HepG2 (cell line): Measurements from ENCODE around the gene INAFM2. TPM values are rescaled to one million over a fixed set of nuclear protein-coding genes. Genes with fewer than 3 reads are reported as not detected.
A peak's percentile ranks its signal among the peaks of the same experiment; 100 is the strongest.

ENCODE experiments used
- ASH2L ChIP-seq: fragments of 300-600, 200-600 bp; sonication (generic); IDR thresholded peaks from 2 replicates; pipeline ENCODE4 v1.7.0; 2017; ENCODE audit warnings: low read depth, mild to moderate bottlenecking, moderate library complexity, mixed read lengths, low read length; ENCODE audit not compliant: insufficient read length
- BORCS8-MEF2B ChIP-seq: sonication (generic); formaldehyde crosslinking; IDR thresholded peaks from 2 replicates; pipeline ENCODE4 v1.8.0; 2022; ENCODE audit warnings: mild to moderate bottlenecking, missing genetic modification reagents
- FOXC1 ChIP-seq: sonication (generic); formaldehyde crosslinking; IDR thresholded peaks from 2 replicates; pipeline ENCODE4 v1.8.0; 2022; ENCODE audit warnings: mild to moderate bottlenecking, missing genetic modification reagents, borderline replicate concordance
- HNF4A ChIP-seq: sonication (generic); formaldehyde crosslinking; IDR thresholded peaks from 2 replicates; pipeline ENCODE4 v1.4.0; 2020; ENCODE audit warnings: missing genetic modification reagents
- KDM2A ChIP-seq: sonication (generic); formaldehyde crosslinking; IDR thresholded peaks from 2 replicates; pipeline ENCODE4 v1.4.0; 2020; ENCODE audit warnings: low read depth, missing genetic modification reagents, borderline replicate concordance
- NFYB ChIP-seq: sonication (generic); formaldehyde crosslinking; IDR thresholded peaks from 2 replicates; pipeline ENCODE4 v1.4.0; 2020; ENCODE audit warnings: missing genetic modification reagents
- NONO ChIP-seq, 2 experiments: fragments of 450-650 bp in 1 of 2; sonication (generic) in 1 of 2; formaldehyde crosslinking in 1 of 2; IDR thresholded peaks in 1 of 2; conservative IDR thresholded peaks in 1 of 2; 2 replicates each; pipeline versions ENCODE4 v1.6.1 to v1.8.0; 2017 to 2022; ENCODE audit warnings: mild to moderate bottlenecking in 1 of 2, missing genetic modification reagents in 1 of 2, moderate library complexity in 1 of 2
- PPARG ChIP-seq: conservative IDR thresholded peaks from 2 replicates; pipeline ENCODE4 v1.6.1; 2016; ENCODE audit warnings: missing biosample characterization, missing genetic modification reagents
- RNF2 ChIP-seq: fragments of 450-650 bp; conservative IDR thresholded peaks from 2 replicates; pipeline ENCODE4 v1.6.1; 2016; ENCODE audit warnings: low read depth
- SMAD1 ChIP-seq: sonication (generic); formaldehyde crosslinking; IDR thresholded peaks from 2 replicates; pipeline ENCODE4 v1.4.0; 2020; ENCODE audit warnings: missing genetic modification reagents, low read depth, mild to moderate bottlenecking, borderline replicate concordance
- SSRP1 ChIP-seq: IDR thresholded peaks from 2 replicates; pipeline ENCODE4 v1.6.1; 2016; ENCODE audit warnings: control low read depth
- TAF15 ChIP-seq: fragments of 200-400 bp; formaldehyde crosslinking; IDR thresholded peaks from one replicate; pipeline ENCODE4 v1.6.1; 2018; ENCODE audit warnings: mild to moderate bottlenecking, low read depth, low read length; ENCODE audit not compliant: poor library complexity, severe bottlenecking
- TARDBP ChIP-seq: sonication (generic); formaldehyde crosslinking; IDR thresholded peaks from 2 replicates; pipeline ENCODE4 v1.8.0; 2022; ENCODE audit warnings: mild to moderate bottlenecking, missing genetic modification reagents
- ZMYM4 ChIP-seq: sonication (generic); formaldehyde crosslinking; IDR thresholded peaks from 2 replicates; pipeline ENCODE4 v1.8.1; 2023; ENCODE audit warnings: mild to moderate bottlenecking, missing genetic modification reagents
- ZNF292 ChIP-seq: sonication (generic); formaldehyde crosslinking; IDR thresholded peaks from 2 replicates; pipeline ENCODE4 v1.8.1; 2022; ENCODE audit warnings: mild to moderate bottlenecking, low read depth, missing genetic modification reagents, borderline replicate concordance
- ZNF496 ChIP-seq: sonication (generic); formaldehyde crosslinking; IDR thresholded peaks from 2 replicates; pipeline ENCODE4 v1.8.1; 2023; ENCODE audit warnings: mild to moderate bottlenecking, moderate library complexity, missing genetic modification reagents; ENCODE audit not compliant: insufficient replicate concordance
- ZNF563 ChIP-seq: sonication (generic); formaldehyde crosslinking; IDR thresholded peaks from 2 replicates; pipeline ENCODE4 v1.8.0; 2022; ENCODE audit warnings: mild to moderate bottlenecking, moderate library complexity, missing genetic modification reagents
- ZNF567 ChIP-seq: sonication (generic); formaldehyde crosslinking; IDR thresholded peaks from 2 replicates; pipeline ENCODE4 v1.8.1; 2023; ENCODE audit warnings: mild to moderate bottlenecking, missing genetic modification reagents, borderline replicate concordance
- ZNF572 ChIP-seq: sonication (generic); formaldehyde crosslinking; IDR thresholded peaks from 2 replicates; pipeline ENCODE4 v1.5.1; 2020; ENCODE audit warnings: mild to moderate bottlenecking, missing genetic modification reagents
- ZNF616 ChIP-seq: sonication (generic); formaldehyde crosslinking; IDR thresholded peaks from 2 replicates; pipeline ENCODE4 v1.5.0; 2020; ENCODE audit warnings: low read depth, mild to moderate bottlenecking, missing genetic modification reagents
- ZNF83 ChIP-seq: sonication (generic); formaldehyde crosslinking; IDR thresholded peaks from 2 replicates; pipeline ENCODE4 v1.4.0; 2020; ENCODE audit warnings: missing genetic modification reagents, mild to moderate bottlenecking, borderline replicate concordance
- polyA plus RNA-seq, 8 experiments: library from polyadenylated mRNA; depleted of rRNA in 3 of 8; stranded (reverse) in 7 of 8; unstranded in 1 of 8; fragments of >200 nt; fragmentation: Illumina TruSeq in 4 of 8; extraction: Trizol in 4 of 8; gene quantifications; 2 replicates each; pipeline versions ENCODE4 v1.2.1 to v1.2.3, GENCODE V29; 2011 to 2016; ENCODE audit warnings: low read depth in 4 of 8, missing spikeins in 1 of 8, mixed read lengths in 1 of 8; ENCODE audit not compliant: insufficient read depth in 1 of 8
- total RNA-seq, 5 experiments: library from RNA; depleted of rRNA; stranded (reverse); fragments of >200 nt; fragmentation: Illumina TruSeq; extraction: Trizol; gene quantifications; 2 replicates each; pipeline ENCODE4 v1.2.3, GENCODE V29; 2016; ENCODE audit warnings: low read depth in 1 of 5
- TF ChIP-seq, protein P1 (sequence below): IDR thresholded peaks from 2 replicates; pipeline ENCODE4 v1.6.1; 2016
- TF ChIP-seq, protein P2 (sequence below): sonication (generic); formaldehyde crosslinking; IDR thresholded peaks from 2 replicates; pipeline ENCODE4 v1.4.0; 2020; ENCODE audit warnings: missing genetic modification reagents
- TF ChIP-seq, protein P3 (sequence below): sonication (generic); formaldehyde crosslinking; IDR thresholded peaks from 2 replicates; pipeline ENCODE4 v1.5.0; 2020; ENCODE audit warnings: missing genetic modification reagents, mild to moderate bottlenecking, borderline replicate concordance

Gene INAFM2
- total and polyA plus RNA-seq, 2 of the 13 experiments (the other 11 are each of a cell fraction or from before 2014, with no cell fraction given) = 5.5 to 6.5 TPM

DNA sequence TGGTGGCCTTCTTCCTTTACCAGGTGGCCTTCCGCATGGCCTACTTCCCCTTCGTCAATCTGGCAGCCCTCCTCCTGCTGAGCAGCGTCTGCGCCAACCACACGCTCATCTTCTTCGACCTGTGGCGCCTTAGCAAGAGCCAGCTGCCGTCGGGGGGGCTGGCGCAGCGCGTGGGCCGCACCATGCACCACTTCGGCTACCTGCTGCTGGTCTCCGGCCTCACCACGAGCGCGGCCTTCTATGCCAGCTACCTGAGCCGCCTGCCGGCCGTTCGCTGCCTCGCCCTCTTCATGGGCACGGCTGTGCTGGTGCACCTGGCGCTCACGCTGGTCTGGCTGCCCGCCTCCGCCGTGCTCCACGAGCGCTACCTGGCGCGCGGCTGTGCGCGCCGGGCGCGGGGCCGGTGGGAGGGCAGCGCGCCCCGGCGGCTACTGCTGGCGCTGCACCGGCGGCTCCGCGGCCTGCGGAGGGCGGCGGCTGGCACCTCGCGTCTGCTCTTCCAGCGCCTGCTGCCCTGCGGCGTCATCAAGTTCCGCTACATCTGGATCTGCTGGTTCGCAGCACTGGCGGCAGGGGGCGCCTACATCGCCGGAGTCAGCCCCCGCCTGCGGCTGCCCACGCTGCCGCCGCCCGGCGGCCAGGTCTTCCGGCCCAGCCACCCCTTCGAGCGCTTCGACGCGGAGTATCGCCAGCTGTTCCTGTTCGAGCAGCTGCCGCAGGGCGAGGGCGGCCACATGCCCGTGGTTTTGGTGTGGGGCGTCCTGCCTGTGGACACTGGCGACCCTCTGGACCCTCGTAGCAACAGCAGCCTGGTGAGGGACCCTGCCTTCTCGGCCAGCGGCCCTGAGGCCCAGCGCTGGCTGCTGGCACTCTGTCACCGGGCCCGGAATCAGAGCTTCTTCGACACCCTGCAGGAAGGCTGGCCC is 44.5 kb downstream of the INAFM2 start (continued):
- TF ChIP-seq ZNF567 (CRISPR knock-in tag) (no peak), PPARG (CRISPR knock-in tag) (0 out of 2 replicates have a peak, but pooled peaks have one; percentile 44), ZNF496 (CRISPR knock-in tag) (peak; percentile 45), ZNF83 (CRISPR knock-in tag) (peak; percentile 84), TARDBP (CRISPR knock-in tag) (no peak), ZNF292 (no peak), ZNF572 (no peak), SMAD1 (CRISPR knock-in tag) (no peak), NONO (IDR thresholded peaks at IDR 0.05) (no peak), NONO (CRISPR knock-in tag; conservative IDR thresholded peaks at IDR 0.05) (peak; percentile 66), RNF2 (peak; percentile 97), KDM2A (CRISPR knock-in tag) (peak; percentile 94), FOXC1 (CRISPR knock-in tag) (peak; percentile 96), ASH2L (no peak), SSRP1 (CRISPR knock-in tag) (no peak), ZNF616 (CRISPR knock-in tag) (peak; percentile 92), HNF4A (0 out of 2 replicates have a peak, but pooled peaks have one; percentile 5), ZMYM4 (CRISPR knock-in tag) (peak; percentile 68), BORCS8-MEF2B (CRISPR knock-in tag) (peak; percentile 97), TAF15 (no peak), NFYB (CRISPR knock-in tag) (no peak), ZNF563 (CRISPR knock-in tag) (peak; percentile 92)
- TF ChIP-seq, protein P1, sequence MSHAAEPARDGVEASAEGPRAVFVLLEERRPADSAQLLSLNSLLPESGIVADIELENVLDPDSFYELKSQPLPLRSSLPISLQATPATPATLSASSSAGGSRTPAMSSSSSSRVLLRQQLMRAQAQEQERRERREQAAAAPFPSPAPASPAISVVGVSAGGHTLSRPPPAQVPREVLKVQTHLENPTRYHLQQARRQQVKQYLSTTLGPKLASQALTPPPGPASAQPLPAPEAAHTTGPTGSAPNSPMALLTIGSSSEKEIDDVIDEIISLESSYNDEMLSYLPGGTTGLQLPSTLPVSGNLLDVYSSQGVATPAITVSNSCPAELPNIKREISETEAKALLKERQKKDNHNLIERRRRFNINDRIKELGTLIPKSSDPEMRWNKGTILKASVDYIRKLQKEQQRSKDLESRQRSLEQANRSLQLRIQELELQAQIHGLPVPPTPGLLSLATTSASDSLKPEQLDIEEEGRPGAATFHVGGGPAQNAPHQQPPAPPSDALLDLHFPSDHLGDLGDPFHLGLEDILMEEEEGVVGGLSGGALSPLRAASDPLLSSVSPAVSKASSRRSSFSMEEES (CRISPR knock-in tag) = peak; percentile 76
- TF ChIP-seq, protein P2, sequence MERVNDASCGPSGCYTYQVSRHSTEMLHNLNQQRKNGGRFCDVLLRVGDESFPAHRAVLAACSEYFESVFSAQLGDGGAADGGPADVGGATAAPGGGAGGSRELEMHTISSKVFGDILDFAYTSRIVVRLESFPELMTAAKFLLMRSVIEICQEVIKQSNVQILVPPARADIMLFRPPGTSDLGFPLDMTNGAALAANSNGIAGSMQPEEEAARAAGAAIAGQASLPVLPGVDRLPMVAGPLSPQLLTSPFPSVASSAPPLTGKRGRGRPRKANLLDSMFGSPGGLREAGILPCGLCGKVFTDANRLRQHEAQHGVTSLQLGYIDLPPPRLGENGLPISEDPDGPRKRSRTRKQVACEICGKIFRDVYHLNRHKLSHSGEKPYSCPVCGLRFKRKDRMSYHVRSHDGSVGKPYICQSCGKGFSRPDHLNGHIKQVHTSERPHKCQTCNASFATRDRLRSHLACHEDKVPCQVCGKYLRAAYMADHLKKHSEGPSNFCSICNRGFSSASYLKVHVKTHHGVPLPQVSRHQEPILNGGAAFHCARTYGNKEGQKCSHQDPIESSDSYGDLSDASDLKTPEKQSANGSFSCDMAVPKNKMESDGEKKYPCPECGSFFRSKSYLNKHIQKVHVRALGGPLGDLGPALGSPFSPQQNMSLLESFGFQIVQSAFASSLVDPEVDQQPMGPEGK (CRISPR knock-in tag) = peak; percentile 77
- TF ChIP-seq, protein P3, sequence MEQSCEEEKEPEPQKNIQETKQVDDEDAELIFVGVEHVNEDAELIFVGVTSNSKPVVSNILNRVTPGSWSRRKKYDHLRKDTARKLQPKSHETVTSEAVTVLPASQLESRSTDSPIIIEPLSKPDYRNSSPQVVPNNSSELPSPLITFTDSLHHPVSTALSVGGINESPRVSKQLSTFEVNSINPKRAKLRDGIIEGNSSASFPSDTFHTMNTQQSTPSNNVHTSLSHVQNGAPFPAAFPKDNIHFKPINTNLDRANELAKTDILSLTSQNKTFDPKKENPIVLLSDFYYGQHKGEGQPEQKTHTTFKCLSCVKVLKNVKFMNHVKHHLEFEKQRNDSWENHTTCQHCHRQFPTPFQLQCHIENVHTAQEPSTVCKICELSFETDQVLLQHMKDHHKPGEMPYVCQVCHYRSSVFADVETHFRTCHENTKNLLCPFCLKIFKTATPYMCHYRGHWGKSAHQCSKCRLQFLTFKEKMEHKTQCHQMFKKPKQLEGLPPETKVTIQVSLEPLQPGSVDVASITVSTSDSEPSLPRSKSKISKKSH (CRISPR knock-in tag) = peak; percentile 95
